HEK293 (cell line): ENCODE data around the gene NOX5.

Source experiments
- CTCF ChIA-PET: fragments of 350-600 bp; formaldehyde crosslinking; extraction: SDS; loops from one replicate; lab custom pipeline; 2021; ENCODE audit warnings: antibody characterized with exemption; lab: Yijun Ruan, JAX
- POLR2A ChIA-PET: fragments of 300-600 bp; formaldehyde crosslinking; extraction: SDS; loops from one replicate; lab custom pipeline; 2020; ENCODE audit warnings: antibody characterized with exemption, inconsistent platforms; lab: Yijun Ruan, JAX
- H3K27ac ChIP-seq: fragments of 200-500 bp; sonication (Bioruptor generic); 2 replicates; pipeline ENCODE4 v1.5.1; 2014; ENCODE audit warnings: low read depth, low read length, control low read depth, inconsistent platforms; ENCODE audit errors: extremely low read depth
- H3K36me3 ChIP-seq, 2 experiments: fragments of 200-500 bp in 1 of 2; sonication (Bioruptor generic) in 1 of 2; 1 replicate in 1 of 2; 2 replicates in 1 of 2; pipeline ENCODE4 v1.5.1; 2014 to 2017; ENCODE audit warnings: inconsistent platforms in 2 of 2, low read length in 2 of 2; ENCODE audit not compliant: control insufficient read depth in 2 of 2, insufficient read depth in 1 of 2
- H3K4me1 ChIP-seq: fragments of 200-500 bp; sonication (Bioruptor generic); 2 replicates; pipeline ENCODE4 v1.5.1; 2014; ENCODE audit warnings: mild to moderate bottlenecking, low read length, inconsistent platforms; ENCODE audit not compliant: control insufficient read depth, insufficient read depth
- H3K4me3 ChIP-seq: 2 replicates; pipeline ENCODE4 v1.5.1; 2011; ENCODE audit warnings: low read depth, mild to moderate bottlenecking, control low read depth, low read length, moderate library complexity
- H3K9me3 ChIP-seq: fragments of 200-500 bp; sonication (Bioruptor generic); 2 replicates; pipeline ENCODE4 v1.5.1; 2014; ENCODE audit warnings: low read depth, low read length, inconsistent platforms; ENCODE audit not compliant: control insufficient read depth, insufficient read depth
- KLF1 ChIP-seq: fragments of 450-650 bp; formaldehyde crosslinking; IDR thresholded peaks from 2 replicates; pipeline ENCODE4 v1.5.1; 2016; ENCODE audit warnings: missing biosample characterization, missing genetic modification characterization
- KLF10 ChIP-seq: fragments of 450-650 bp; IDR thresholded peaks from 2 replicates; pipeline ENCODE4 v1.5.1; 2018; ENCODE audit warnings: missing biosample characterization, mild to moderate bottlenecking, missing genetic modification characterization
- MEIS1 ChIP-seq: sonication (generic); formaldehyde crosslinking; IDR thresholded peaks from 2 replicates; pipeline ENCODE4 v1.8.1; 2022; ENCODE audit warnings: missing genetic modification reagents, mild to moderate bottlenecking, borderline replicate concordance
- MYNN ChIP-seq: fragments of 450-650 bp; formaldehyde crosslinking; IDR thresholded peaks from 2 replicates; pipeline ENCODE4 v1.5.1; 2016; ENCODE audit warnings: missing biosample characterization, missing genetic modification characterization, borderline replicate concordance
- ZEB2 ChIP-seq: fragments of 450-650 bp; formaldehyde crosslinking; IDR thresholded peaks from 2 replicates; pipeline ENCODE4 v1.5.1; 2016; ENCODE audit warnings: missing biosample characterization, missing genetic modification characterization
- ZNF112 ChIP-seq: fragments of 450-650 bp; formaldehyde crosslinking; IDR thresholded peaks from 2 replicates; pipeline ENCODE4 v1.5.0; 2017; ENCODE audit warnings: missing biosample characterization, missing genetic modification characterization
- ZNF132 ChIP-seq: fragments of 450-650 bp; formaldehyde crosslinking; IDR thresholded peaks from 2 replicates; pipeline ENCODE4 v1.5.1; 2017; ENCODE audit warnings: missing biosample characterization, missing genetic modification characterization, borderline replicate concordance
- ZNF175 ChIP-seq: fragments of 450-650 bp; formaldehyde crosslinking; IDR thresholded peaks from 2 replicates; pipeline ENCODE4 v1.5.1; 2016; ENCODE audit warnings: missing biosample characterization, missing genetic modification characterization
- ZNF239 ChIP-seq: fragments of 450-650 bp; formaldehyde crosslinking; IDR thresholded peaks from 2 replicates; pipeline ENCODE4 v1.5.1; 2016; ENCODE audit warnings: missing biosample characterization, missing genetic modification characterization
- ZNF501 ChIP-seq: fragments of 450-650 bp; formaldehyde crosslinking; IDR thresholded peaks from 2 replicates; pipeline ENCODE4 v1.5.1; 2016; ENCODE audit warnings: missing biosample characterization, missing genetic modification characterization
- ZNF555 ChIP-seq: fragments of 450-650 bp; formaldehyde crosslinking; conservative IDR thresholded peaks from 2 replicates; pipeline ENCODE4 v1.5.1; 2017; ENCODE audit warnings: missing biosample characterization, mild to moderate bottlenecking, missing genetic modification characterization, inconsistent platforms
- ZNF621 ChIP-seq: fragments of 450-650 bp; formaldehyde crosslinking; IDR thresholded peaks from 2 replicates; pipeline ENCODE4 v1.5.1; 2017; ENCODE audit warnings: missing biosample characterization, missing genetic modification characterization
- ZNF76 ChIP-seq: fragments of 450-650 bp; formaldehyde crosslinking; IDR thresholded peaks from 2 replicates; pipeline ENCODE4; 2016; ENCODE audit warnings: low read depth, missing biosample characterization, missing genetic modification characterization, borderline replicate concordance
- ZNF777 ChIP-seq: fragments of 450-650 bp; formaldehyde crosslinking; IDR thresholded peaks from 2 replicates; pipeline ENCODE4 v1.5.1; 2017; ENCODE audit warnings: missing biosample characterization, missing genetic modification characterization, borderline replicate concordance
- ZNF830 ChIP-seq: fragments of 450-650 bp; IDR thresholded peaks from 2 replicates; pipeline ENCODE4 v1.5.0; 2018; ENCODE audit warnings: missing biosample characterization, missing genetic modification characterization, low read depth, mild to moderate bottlenecking, moderate library complexity
- ZNF837 ChIP-seq: fragments of 450-650 bp; formaldehyde crosslinking; IDR thresholded peaks from 2 replicates; pipeline ENCODE4 v1.5.1; 2016; ENCODE audit warnings: missing biosample characterization, missing genetic modification characterization
- TF ChIP-seq, protein P1 (sequence below): fragments of 450-650 bp; formaldehyde crosslinking; IDR thresholded peaks from 2 replicates; pipeline ENCODE4 v1.5.1; 2016; ENCODE audit warnings: missing biosample characterization, missing genetic modification characterization
- TF ChIP-seq, protein P2 (sequence below): fragments of 450-650 bp; formaldehyde crosslinking; IDR thresholded peaks from 2 replicates; pipeline ENCODE4 v1.5.1; 2016; ENCODE audit warnings: missing biosample characterization, missing genetic modification characterization
- TF ChIP-seq, protein P3 (sequence below): fragments of 450-650 bp; formaldehyde crosslinking; IDR thresholded peaks from 2 replicates; pipeline ENCODE4 v1.5.1; 2016; ENCODE audit warnings: missing biosample characterization, missing genetic modification characterization, borderline replicate concordance
- TF ChIP-seq, protein P4 (sequence below): fragments of 450-650 bp; formaldehyde crosslinking; IDR thresholded peaks from 2 replicates; pipeline ENCODE4 v1.5.1; 2016; ENCODE audit warnings: missing biosample characterization, missing genetic modification characterization, borderline replicate concordance
- TF ChIP-seq, protein P5 (sequence below): fragments of 450-650 bp; formaldehyde crosslinking; IDR thresholded peaks from 2 replicates; pipeline ENCODE4 v1.5.1; 2016; ENCODE audit warnings: missing biosample characterization, missing genetic modification characterization

Gene NOX5

DNA sequence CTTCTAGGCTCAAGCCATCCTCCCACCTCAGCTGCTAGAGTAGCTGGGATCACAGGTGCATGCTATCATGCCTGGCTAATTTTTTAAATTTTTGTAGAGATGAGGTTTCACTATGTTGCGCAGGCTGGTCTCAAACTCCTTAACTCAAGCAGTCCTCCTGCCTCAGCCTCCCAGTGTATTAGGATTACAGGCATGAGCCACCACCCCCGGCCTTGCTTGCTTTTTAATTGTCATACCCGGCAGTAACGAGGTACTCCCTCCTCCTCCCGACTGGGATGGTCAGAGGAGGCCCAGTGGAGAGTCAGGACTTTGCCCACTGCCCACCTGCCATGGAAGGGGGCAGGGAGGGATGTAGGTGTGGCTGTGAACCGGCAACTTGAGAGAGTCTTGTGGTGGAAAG, 4.5 kb downstream of the NOX5 start:
- H3K4me3 ChIP-seq: no peak overlapping the region
- ChIA-PET CTCF (no interaction called here), POLR2A (no interaction called here)
- no peaks in the 10 kb centered on the region for H3K36me3 ChIP-seq
- TF ChIP-seq ZNF175 (no peak), ZNF830 (tag by site-specific recombination) (no peak), ZNF501 (tag by site-specific recombination) (no peak), MEIS1 (CRISPR knock-in tag) (no peak)
- H3K27ac ChIP-seq: no peak overlapping the region
- H3K4me1 ChIP-seq: no peaks in the 10 kb centered on the region
- H3K9me3 ChIP-seq: no peaks in the 10 kb centered on the region

DNA sequence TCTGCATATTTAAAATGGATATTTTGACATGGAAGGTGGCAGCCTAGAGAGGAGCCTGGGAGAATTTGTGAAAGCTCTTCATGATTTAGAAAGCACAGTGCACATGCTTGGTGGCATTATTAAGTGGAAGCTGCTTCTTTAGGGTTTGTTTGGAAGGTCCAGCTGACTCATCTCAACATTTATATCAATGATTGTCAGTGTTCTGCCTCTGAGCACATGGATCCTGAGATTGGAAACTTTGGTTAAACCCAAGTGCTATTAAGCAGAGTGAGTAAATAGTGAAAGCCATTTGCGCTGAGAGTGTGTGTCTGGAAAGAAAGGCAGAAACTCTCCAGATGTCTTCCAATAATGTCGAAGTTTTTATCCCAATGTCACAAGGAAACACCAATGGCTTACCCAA, 7.4 kb downstream of the NOX5 start:
- Histone ChIP-seq H3K27ac (no peak overlapping the region), H3K36me3 (no peaks in the 10 kb centered on the region), H3K4me1 (no peaks in the 10 kb centered on the region), H3K4me3 (no peak overlapping the region), H3K9me3 (no peaks in the 10 kb centered on the region)
- TF ChIP-seq, protein P1, sequence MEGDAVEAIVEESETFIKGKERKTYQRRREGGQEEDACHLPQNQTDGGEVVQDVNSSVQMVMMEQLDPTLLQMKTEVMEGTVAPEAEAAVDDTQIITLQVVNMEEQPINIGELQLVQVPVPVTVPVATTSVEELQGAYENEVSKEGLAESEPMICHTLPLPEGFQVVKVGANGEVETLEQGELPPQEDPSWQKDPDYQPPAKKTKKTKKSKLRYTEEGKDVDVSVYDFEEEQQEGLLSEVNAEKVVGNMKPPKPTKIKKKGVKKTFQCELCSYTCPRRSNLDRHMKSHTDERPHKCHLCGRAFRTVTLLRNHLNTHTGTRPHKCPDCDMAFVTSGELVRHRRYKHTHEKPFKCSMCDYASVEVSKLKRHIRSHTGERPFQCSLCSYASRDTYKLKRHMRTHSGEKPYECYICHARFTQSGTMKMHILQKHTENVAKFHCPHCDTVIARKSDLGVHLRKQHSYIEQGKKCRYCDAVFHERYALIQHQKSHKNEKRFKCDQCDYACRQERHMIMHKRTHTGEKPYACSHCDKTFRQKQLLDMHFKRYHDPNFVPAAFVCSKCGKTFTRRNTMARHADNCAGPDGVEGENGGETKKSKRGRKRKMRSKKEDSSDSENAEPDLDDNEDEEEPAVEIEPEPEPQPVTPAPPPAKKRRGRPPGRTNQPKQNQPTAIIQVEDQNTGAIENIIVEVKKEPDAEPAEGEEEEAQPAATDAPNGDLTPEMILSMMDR (tag by site-specific recombination): no peak
- TF ChIP-seq ZNF621 (no peak), ZNF837 (tag by site-specific recombination) (no peak), ZNF555 (tag by site-specific recombination) (no peak), ZNF239 (tag by site-specific recombination) (no peak), ZEB2 (tag by site-specific recombination) (no peak), KLF1 (tag by site-specific recombination) (no peak)
- TF ChIP-seq, protein P2, sequence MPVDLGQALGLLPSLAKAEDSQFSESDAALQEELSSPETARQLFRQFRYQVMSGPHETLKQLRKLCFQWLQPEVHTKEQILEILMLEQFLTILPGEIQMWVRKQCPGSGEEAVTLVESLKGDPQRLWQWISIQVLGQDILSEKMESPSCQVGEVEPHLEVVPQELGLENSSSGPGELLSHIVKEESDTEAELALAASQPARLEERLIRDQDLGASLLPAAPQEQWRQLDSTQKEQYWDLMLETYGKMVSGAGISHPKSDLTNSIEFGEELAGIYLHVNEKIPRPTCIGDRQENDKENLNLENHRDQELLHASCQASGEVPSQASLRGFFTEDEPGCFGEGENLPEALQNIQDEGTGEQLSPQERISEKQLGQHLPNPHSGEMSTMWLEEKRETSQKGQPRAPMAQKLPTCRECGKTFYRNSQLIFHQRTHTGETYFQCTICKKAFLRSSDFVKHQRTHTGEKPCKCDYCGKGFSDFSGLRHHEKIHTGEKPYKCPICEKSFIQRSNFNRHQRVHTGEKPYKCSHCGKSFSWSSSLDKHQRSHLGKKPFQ: no peak
- TF ChIP-seq, protein P3, sequence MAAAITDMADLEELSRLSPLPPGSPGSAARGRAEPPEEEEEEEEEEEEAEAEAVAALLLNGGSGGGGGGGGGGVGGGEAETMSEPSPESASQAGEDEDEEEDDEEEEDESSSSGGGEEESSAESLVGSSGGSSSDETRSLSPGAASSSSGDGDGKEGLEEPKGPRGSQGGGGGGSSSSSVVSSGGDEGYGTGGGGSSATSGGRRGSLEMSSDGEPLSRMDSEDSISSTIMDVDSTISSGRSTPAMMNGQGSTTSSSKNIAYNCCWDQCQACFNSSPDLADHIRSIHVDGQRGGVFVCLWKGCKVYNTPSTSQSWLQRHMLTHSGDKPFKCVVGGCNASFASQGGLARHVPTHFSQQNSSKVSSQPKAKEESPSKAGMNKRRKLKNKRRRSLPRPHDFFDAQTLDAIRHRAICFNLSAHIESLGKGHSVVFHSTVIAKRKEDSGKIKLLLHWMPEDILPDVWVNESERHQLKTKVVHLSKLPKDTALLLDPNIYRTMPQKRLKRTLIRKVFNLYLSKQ (tag by site-specific recombination): no peak
- CTCF ChIA-PET: interaction anchor here (4.3 kb wide), 1 partner anchor 10 kb away, joined by 34 read pairs; no protein-coding TSS in a partner anchor
- POLR2A ChIA-PET: no interaction called here

DNA sequence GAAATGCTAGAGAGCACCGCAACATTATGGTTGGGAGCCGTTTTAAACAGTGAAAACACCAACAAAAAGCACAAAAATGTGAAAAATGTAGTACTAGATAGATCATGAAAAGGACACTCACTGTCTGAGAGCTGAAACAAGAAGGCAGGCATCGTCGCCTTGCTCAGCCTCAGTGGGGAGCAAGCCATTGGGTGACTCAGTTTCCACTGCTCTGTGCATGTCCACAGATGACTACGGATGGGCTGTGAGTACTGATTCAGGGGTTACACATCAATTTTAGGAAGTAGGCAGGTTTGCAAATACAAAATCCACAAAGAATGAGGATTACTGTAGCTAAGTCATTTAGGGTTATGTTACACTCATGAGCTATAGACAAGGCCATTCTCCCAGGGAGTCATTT, 10.8 kb downstream of the NOX5 start:
- no peak overlapping the region for H3K4me3 ChIP-seq
- H3K36me3 ChIP-seq: no peaks in the 10 kb centered on the region
- no peaks in the 10 kb centered on the region for H3K4me1 ChIP-seq
- no peaks in the 10 kb centered on the region for H3K9me3 ChIP-seq
- CTCF ChIA-PET: interaction anchor here (0.6 to 1.1 kb wide), 3 partner anchors 19 to 441 kb away, joined by 3 read pairs; no protein-coding TSS in a partner anchor
- H3K27ac ChIP-seq: no peak overlapping the region
- POLR2A ChIA-PET: no interaction called here
- TF ChIP-seq ZNF132 (tag by site-specific recombination) (no peak), KLF10 (tag by site-specific recombination) (no peak), MYNN (tag by site-specific recombination) (no peak), ZNF112 (tag by site-specific recombination) (no peak), ZNF76 (tag by site-specific recombination) (no peak), ZNF777 (tag by site-specific recombination) (no peak)
- TF ChIP-seq, protein P4, sequence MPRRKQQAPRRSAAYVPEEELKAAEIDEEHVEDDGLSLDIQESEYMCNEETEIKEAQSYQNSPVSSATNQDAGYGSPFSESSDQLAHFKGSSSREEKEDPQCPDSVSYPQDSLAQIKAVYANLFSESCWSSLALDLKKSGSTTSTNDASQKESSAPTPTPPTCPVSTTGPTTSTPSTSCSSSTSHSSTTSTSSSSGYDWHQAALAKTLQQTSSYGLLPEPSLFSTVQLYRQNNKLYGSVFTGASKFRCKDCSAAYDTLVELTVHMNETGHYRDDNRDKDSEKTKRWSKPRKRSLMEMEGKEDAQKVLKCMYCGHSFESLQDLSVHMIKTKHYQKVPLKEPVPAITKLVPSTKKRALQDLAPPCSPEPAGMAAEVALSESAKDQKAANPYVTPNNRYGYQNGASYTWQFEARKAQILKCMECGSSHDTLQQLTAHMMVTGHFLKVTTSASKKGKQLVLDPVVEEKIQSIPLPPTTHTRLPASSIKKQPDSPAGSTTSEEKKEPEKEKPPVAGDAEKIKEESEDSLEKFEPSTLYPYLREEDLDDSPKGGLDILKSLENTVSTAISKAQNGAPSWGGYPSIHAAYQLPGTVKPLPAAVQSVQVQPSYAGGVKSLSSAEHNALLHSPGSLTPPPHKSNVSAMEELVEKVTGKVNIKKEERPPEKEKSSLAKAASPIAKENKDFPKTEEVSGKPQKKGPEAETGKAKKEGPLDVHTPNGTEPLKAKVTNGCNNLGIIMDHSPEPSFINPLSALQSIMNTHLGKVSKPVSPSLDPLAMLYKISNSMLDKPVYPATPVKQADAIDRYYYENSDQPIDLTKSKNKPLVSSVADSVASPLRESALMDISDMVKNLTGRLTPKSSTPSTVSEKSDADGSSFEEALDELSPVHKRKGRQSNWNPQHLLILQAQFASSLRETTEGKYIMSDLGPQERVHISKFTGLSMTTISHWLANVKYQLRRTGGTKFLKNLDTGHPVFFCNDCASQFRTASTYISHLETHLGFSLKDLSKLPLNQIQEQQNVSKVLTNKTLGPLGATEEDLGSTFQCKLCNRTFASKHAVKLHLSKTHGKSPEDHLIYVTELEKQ (tag by site-specific recombination): no peak
- TF ChIP-seq, protein P5, sequence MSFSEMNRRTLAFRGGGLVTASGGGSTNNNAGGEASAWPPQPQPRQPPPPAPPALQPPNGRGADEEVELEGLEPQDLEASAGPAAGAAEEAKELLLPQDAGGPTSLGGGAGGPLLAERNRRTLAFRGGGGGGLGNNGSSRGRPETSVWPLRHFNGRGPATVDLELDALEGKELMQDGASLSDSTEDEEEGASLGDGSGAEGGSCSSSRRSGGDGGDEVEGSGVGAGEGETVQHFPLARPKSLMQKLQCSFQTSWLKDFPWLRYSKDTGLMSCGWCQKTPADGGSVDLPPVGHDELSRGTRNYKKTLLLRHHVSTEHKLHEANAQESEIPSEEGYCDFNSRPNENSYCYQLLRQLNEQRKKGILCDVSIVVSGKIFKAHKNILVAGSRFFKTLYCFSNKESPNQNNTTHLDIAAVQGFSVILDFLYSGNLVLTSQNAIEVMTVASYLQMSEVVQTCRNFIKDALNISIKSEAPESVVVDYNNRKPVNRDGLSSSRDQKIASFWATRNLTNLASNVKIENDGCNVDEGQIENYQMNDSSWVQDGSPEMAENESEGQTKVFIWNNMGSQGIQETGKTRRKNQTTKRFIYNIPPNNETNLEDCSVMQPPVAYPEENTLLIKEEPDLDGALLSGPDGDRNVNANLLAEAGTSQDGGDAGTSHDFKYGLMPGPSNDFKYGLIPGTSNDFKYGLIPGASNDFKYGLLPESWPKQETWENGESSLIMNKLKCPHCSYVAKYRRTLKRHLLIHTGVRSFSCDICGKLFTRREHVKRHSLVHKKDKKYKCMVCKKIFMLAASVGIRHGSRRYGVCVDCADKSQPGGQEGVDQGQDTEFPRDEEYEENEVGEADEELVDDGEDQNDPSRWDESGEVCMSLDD (tag by site-specific recombination): no peak
